HUES6 (cell line): ENCODE results near the gene RS1.

Source experiments
- H3K27ac ChIP-seq: 2 replicates; pipeline ENCODE4 v1.7.0; 2013; ENCODE audit warnings: low read depth, mild to moderate bottlenecking, low read length, inconsistent platforms
- H3K27me3 ChIP-seq: 2 replicates; pipeline ENCODE4 v1.6.1; 2013; ENCODE audit warnings: low read length; ENCODE audit not compliant: control insufficient read depth, insufficient read depth
- H3K36me3 ChIP-seq: 2 replicates; pipeline ENCODE4 v1.6.1; 2013; ENCODE audit warnings: low read length; ENCODE audit not compliant: control insufficient read depth, insufficient read depth
- H3K4me1 ChIP-seq: 2 replicates; pipeline ENCODE4 v1.6.1; 2013; ENCODE audit warnings: low read length; ENCODE audit not compliant: control insufficient read depth, insufficient read depth
- H3K4me3 ChIP-seq: 2 replicates; pipeline ENCODE4 v1.5.1; 2013; ENCODE audit warnings: low read depth, low read length
- H3K9ac ChIP-seq: one replicate; pipeline ENCODE4 v1.6.1; 2013; ENCODE audit warnings: mild to moderate bottlenecking, low read length
- H3K9me3 ChIP-seq: 2 replicates; pipeline ENCODE4 v1.6.1; 2013; ENCODE audit warnings: low read depth, low read length; ENCODE audit not compliant: control insufficient read depth, insufficient read depth

The RS1 gene

DNA sequence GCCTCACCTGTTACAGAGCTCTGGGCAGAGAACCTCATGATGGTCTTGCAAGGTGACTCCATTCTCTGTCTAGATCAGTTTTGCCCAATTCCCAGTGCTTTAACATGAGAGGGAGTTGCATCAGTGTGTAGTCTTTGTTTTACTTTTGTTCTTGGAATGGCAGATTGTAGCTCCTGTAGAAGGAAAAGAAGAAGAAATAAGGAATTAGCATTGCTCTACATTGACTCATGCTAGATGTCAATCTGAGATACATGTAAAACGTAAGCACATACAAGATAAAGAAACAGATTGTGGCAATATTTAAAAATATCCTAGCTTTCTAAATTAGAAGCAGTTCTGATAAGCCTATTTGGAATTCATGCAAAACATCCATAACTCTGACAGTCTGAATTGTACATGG is 19.5 kb upstream of the RS1 start:
- Histone ChIP-seq H3K9ac (no peak overlapping the region), H3K4me1 (peaks cover 7% of the 10 kb centered on the region), H3K36me3 (no peaks in the 10 kb centered on the region), H3K27ac (no peak overlapping the region), H3K27me3 (no peaks in the 10 kb centered on the region), H3K4me3 (no peak overlapping the region), H3K9me3 (peaks cover 10% of the 10 kb centered on the region)

DNA sequence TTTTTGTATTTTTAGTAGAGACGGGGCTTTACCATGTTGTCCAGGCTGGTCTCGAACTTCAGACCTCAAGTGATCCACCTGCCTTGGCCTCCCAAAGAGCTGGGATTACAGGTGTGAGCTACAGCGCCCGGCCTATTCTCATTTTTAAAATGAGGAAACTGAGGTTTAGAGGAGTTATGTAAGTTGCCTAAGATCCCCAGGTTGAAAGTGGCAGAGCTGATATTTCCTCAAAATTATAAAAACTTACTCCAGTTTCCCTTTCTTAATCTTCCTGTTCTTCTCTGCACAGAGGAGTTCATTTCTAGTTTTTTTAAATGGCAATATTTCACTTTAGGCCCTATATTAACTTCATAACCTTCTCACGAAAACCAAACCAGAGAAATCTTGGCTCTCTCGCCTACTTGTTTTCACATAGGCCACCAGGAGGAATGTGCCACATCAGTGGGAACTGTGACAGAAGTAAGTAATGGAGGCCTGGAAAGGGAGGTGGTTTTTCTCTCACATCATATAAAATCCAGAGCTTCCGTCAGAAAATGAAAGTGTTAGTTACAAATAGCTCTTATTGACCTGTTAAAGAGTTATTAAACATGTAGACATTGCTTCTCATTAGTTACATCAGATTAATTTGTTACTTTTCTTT is 16.1 kb upstream of the RS1 start:
- Histone ChIP-seq H3K27me3 (no peaks in the 10 kb centered on the region), H3K9me3 (no peaks in the 10 kb centered on the region; the same call in 1 of the 2 replicates), H3K27ac (no peak overlapping the region), H3K9ac (no peak overlapping the region), H3K4me3 (no peak overlapping the region), H3K4me1 (peaks cover 12% of the 10 kb centered on the region), H3K36me3 (no peaks in the 10 kb centered on the region)

DNA sequence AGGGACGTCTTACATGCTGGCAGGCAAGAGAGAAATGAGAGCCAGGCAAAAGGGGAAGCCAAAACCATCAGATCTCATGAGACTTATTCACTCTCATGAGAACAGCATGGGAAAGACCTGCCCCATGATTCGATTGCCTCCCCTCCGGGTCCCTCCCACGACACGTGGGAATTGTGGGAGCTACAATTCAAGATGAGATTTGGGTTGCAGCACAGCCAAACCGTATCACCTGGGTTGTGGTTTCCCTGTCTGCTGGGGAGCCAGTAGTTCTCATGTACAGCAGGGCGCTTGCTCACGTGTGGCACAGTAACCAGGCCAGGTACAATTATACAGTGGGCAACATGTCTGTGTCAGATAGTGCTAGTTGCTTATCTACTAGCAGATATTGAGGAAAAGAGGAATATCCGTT is 11.1 kb upstream of the RS1 start:
- no peak overlapping the region for H3K9ac ChIP-seq
- no peaks in the 10 kb centered on the region for H3K36me3 ChIP-seq
- H3K4me3 ChIP-seq = no peak overlapping the region
- peaks cover 12% of the 10 kb centered on the region for H3K4me1 ChIP-seq
- no peaks in the 10 kb centered on the region; the same call in 1 of the 2 replicates for H3K9me3 ChIP-seq
- no peak overlapping the region for H3K27ac ChIP-seq
- H3K27me3 ChIP-seq = no peaks in the 10 kb centered on the region

DNA sequence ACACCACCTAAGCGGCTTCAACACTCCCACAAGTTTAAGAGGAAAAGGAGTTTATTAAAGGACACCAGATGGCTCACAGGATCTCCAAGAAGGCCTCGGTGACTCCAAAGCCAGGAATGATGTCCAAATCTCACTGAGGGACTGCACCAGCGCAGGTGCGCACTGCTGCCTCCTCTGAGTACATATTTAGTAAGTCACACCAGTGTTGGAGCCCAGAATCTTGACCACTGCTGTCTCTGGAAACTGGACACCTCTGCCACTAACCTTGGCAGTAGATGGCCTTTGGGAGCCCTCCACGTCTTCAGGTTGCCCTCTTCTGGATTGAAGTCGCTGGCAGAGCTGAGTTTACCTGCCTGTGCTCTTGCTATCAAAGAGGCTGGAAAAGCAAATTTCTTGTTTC is 10.1 kb upstream of the RS1 start:
- no peak overlapping the region for H3K9ac ChIP-seq
- H3K27ac ChIP-seq = no peak overlapping the region
- H3K27me3 ChIP-seq = no peaks in the 10 kb centered on the region
- H3K4me1 ChIP-seq = peaks cover 10% of the 10 kb centered on the region
- H3K36me3 ChIP-seq = no peaks in the 10 kb centered on the region
- H3K4me3 ChIP-seq = no peak overlapping the region
- no peaks in the 10 kb centered on the region; the same call in 1 of the 2 replicates for H3K9me3 ChIP-seq

DNA sequence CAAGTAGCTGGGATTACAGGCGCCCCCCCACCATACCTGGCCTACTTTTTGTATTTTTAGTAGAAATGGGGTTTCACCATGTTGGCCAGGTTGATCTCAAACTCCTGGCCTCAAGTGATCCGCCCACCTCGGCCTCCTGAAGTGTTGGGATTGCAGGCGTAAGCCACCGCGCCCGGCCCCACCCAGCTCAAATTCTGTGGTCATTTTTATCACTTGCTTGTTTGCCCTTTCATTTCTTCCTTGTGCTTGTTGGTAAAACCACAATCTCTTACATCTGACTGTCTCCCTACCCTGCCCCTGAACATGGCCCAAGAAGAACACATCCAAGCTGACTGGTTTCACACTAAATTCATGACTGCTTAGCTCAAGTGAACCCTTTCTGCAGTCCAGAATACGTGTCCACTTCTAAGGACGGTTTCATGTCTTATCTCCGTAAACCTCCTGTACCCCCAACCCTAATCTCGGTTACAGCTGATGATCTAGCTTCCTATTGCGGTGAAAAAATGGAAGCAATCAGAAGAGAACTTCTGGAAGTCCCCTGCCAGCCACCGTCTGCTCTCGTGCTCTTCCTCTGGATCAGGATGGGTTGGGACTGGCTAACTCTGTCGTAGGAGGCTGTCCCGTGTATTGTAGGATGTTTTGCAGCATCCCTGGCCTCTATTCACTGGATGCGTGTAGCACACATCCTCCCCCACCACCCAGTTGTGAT is 5.4 kb upstream of the RS1 start:
- H3K9ac ChIP-seq = no peak overlapping the region
- H3K9me3 ChIP-seq = no peaks in the 10 kb centered on the region
- H3K27me3 ChIP-seq = no peaks in the 10 kb centered on the region
- peaks cover 9% of the 10 kb centered on the region for H3K4me1 ChIP-seq
- no peak overlapping the region for H3K27ac ChIP-seq
- no peaks in the 10 kb centered on the region for H3K36me3 ChIP-seq
- H3K4me3 ChIP-seq = no peak overlapping the region

DNA sequence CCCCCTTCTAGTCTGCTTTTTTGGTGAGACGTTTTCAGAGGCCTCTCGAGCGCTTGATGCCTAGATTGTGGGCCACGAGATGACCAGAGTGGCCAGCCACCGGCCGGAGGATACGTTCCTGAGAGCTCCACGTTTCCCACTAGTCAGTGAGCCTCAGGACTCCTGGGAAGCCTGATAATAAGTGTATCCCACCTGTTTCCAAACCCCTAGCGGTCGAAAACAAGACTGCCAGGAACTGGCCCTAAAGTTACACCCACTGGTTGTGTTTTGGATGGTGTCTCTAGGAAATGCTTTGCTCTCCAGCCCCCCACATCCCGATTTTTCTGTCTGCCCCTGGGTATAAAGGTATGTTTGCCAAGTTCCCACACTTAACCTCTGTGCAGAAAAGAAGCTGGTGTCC is 4.6 kb upstream of the RS1 start:
- H3K36me3 ChIP-seq = no peaks in the 10 kb centered on the region
- no peaks in the 10 kb centered on the region for H3K9me3 ChIP-seq
- no peaks in the 10 kb centered on the region for H3K27me3 ChIP-seq
- H3K4me1 ChIP-seq = peaks cover 9% of the 10 kb centered on the region
- H3K9ac ChIP-seq = no peak overlapping the region
- 0 out of 2 replicates have a peak overlapping the region, but pooled peaks have one; percentile 21 for H3K4me3 ChIP-seq
- no peak overlapping the region for H3K27ac ChIP-seq

DNA sequence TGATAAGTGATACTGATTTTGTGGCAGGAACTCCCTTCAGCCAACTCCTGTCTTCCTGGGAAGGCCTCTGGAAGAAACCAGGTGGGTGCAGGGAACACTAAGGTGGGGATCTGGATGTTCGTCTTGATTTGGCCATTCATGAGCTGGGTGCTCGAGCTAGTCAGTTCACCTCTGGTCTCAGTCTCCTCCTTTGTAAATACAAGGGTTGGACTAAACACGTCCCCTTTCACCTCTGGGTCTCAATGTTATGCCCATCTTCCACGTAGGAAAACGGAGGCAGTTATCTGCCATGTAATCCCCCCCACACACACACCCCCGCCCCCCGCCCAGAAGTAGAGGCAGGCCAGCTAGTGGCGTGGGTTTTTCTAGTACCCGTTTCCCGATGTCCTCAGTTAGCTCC is 4.1 kb upstream of the RS1 start:
- Histone ChIP-seq H3K27ac (no peak overlapping the region), H3K36me3 (no peaks in the 10 kb centered on the region), H3K9me3 (no peaks in the 10 kb centered on the region), H3K9ac (no peak overlapping the region), H3K4me3 (peak overlapping the region; percentile 21; the same call in 1 of the 2 replicates), H3K4me1 (peaks cover 9% of the 10 kb centered on the region), H3K27me3 (no peaks in the 10 kb centered on the region)

DNA sequence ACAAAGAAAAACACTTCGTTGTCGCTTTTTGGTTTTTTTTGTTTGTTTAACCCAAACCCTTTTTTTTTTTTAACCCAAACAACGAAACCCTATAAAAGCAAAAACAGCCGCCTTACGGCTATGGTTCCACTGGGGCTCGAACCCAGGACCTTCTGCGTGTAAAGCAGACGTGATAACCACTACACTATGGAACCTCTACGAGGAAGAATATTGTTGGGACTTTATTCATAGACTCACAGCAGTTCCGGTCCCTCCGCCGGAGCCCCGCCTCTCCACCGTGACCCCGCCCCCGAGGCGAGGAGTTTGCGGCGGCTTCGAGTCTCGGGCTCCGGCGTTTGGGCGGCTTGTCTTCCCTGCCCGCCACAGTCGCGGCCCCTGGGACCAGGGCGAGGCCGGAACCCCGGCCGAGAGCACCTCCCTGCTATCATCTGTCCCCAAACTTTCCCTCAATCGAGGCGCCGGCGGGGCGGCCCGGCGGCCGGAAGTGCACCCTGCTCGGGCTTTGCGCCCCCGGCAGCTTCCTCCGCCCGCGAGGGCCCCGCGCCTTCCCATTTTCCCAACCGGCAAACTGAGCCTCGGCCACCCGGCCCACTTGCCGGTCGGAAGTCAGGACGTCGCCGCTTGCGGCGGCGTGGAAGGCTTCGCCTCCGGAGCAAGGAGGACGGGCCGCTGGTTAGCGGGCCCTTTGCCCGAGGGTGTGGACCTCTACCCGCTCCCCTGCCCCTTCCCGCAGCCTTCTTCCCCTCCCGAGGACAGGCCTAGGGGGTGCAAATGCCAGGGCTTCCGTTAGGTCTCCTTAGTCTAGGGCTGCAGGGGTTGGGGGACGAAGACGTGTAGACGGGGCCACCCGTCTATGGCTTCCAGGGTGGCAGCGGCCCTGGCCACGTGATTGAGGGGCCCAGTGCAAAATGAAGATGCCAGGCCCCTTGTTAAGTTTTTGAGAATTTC is 3.2 kb upstream of the RS1 start:
- peaks cover 9% of the 10 kb centered on the region for H3K4me1 ChIP-seq
- H3K9me3 ChIP-seq = no peaks in the 10 kb centered on the region
- H3K36me3 ChIP-seq = no peaks in the 10 kb centered on the region
- H3K27me3 ChIP-seq = no peaks in the 10 kb centered on the region
- H3K4me3 ChIP-seq = peak overlapping the region; percentile 78
- H3K9ac ChIP-seq = peak overlapping the region; percentile 83
- peak overlapping the region; percentile 81; the same call in 1 of the 2 replicates for H3K27ac ChIP-seq

DNA sequence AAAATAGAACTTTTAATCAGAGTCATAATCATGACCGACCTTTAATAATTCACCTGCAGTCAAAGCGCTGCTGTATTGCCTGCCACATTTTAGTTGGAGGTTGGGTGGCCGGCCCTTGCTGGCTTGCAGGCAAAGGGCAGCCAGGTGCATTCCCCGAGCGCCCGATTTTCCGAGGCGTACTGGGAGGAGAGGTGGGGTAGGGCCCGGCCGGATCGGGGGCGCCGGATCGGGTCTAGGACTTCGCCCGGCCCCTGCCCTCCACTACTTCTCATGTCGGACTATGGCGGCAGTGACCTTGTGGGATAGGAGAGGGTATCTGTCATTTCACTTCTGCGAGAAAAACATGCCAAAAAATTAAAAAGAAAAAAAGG is 2.5 kb upstream of the RS1 start:
- no peak overlapping the region for H3K27ac ChIP-seq
- H3K36me3 ChIP-seq = no peaks in the 10 kb centered on the region
- peak overlapping the region; percentile 78 for H3K4me3 ChIP-seq
- H3K4me1 ChIP-seq = peaks cover 12% of the 10 kb centered on the region
- no peaks in the 10 kb centered on the region for H3K27me3 ChIP-seq
- peak overlapping the region; percentile 71 for H3K9ac ChIP-seq
- no peaks in the 10 kb centered on the region for H3K9me3 ChIP-seq

DNA sequence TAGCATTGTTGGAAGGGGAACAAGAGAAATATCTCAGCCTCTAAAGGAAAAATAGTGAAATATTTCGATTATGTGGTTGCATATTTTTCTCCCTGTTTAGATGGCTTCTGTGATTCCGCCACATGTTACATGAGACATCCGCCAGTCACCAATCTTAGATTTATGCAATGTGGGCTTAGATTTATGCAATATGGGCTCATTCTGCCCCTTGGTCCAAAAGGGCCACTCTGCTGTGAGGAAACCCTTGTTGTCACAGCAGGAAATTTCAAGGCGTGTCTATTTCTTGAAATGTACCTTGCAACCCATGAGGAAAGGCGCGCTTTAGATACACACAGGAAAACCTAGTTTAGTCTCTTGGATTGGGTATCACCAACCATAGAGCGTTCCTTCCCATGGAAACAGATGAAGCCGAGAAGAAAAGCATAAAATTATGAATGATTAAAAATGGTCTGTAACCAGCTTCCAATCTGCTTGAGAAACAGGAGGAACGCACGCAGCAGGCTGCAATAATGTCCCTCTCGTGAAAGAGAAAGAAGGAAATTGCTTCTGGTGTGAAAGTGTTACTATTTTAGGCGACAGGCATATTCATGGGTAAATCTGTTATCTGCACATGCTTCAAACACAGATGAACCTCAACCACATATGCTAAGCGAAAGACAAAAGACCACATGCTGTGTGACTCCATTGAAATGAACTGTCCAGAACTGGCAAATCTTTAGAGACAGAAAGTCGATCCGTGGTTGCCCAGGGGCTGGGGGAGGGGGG is 3.7 kb downstream of the RS1 start:
- no peak overlapping the region for H3K27ac ChIP-seq
- H3K9me3 ChIP-seq = no peaks in the 10 kb centered on the region
- no peaks in the 10 kb centered on the region; the same call in 1 of the 2 replicates for H3K27me3 ChIP-seq
- no peak overlapping the region for H3K9ac ChIP-seq
- H3K36me3 ChIP-seq = no peaks in the 10 kb centered on the region
- H3K4me3 ChIP-seq = no peak overlapping the region
- 0 out of 2 replicates have a peak, but pooled peaks cover 3% of the 10 kb centered on the region for H3K4me1 ChIP-seq
